D721Med (cell line): ENCODE results near the gene RAB6B.

ENCODE experiments used
- DNase-seq: peaks from one replicate; pipeline ENCODE4 v3.0.0; 2011; ENCODE audit warnings: low spot score; ENCODE audit not compliant: insufficient read length
- FAIRE-seq: peaks from 2 replicates; lab custom pipeline; 2011; peaks lifted over from hg19 to GRCh38; lab: Jason Lieb, UNC
- TF ChIP-seq, protein P1 (sequence below): IDR thresholded peaks from 2 replicates; pipeline ENCODE4 v1.5.1; 2012; ENCODE audit warnings: mild to moderate bottlenecking, control low read depth; ENCODE audit not compliant: insufficient read depth; ENCODE audit errors: missing control alignments

RAB6B gene

DNA sequence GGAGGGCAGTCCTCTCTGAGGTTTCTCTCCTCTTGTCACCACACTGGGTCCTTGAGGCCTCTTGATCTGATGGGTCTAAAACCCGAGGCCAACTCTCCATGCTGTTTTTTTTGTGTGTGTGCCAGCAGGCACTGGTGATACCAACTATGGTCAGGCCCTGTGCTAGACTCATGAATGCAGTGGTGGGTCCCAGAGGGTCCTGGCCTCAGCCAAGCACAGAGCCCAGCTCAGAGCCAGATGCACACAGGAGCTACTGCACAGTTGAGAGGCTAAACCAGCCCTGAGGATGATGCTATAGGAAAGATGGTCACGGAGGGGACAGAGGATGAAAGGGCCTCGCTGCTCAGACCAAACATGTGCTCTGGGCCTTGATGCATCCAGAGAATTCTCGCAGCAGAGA lies 33.5 kb downstream of the RAB6B start:
- no peak for FAIRE-seq

DNA sequence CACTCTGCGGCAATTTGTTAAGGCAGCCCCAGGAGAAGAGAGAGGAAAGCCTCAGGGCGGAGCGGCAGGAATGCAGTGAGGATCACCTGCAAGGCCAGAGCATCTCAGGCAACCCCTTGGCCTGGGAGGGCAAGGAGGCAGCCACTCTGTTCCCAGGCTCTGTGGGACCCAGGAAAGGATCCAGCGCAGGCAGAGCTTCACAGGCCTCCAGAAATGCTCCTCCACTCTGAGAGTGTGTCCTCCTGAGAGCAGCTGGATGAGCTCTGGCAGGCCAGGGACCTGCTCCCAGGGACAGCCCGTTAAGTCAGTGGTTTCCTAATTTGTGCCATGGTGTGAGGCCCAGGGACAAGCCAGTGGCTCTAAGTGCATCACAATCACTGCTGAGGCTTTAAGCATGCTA lies 35.2 kb downstream of the RAB6B start:
- DNase-seq (no peak), FAIRE-seq (no peak)

More for the DNA sequence above, 33.5 kb downstream of the RAB6B start:
- DNase-seq, result no peak
- TF ChIP-seq, protein P1, sequence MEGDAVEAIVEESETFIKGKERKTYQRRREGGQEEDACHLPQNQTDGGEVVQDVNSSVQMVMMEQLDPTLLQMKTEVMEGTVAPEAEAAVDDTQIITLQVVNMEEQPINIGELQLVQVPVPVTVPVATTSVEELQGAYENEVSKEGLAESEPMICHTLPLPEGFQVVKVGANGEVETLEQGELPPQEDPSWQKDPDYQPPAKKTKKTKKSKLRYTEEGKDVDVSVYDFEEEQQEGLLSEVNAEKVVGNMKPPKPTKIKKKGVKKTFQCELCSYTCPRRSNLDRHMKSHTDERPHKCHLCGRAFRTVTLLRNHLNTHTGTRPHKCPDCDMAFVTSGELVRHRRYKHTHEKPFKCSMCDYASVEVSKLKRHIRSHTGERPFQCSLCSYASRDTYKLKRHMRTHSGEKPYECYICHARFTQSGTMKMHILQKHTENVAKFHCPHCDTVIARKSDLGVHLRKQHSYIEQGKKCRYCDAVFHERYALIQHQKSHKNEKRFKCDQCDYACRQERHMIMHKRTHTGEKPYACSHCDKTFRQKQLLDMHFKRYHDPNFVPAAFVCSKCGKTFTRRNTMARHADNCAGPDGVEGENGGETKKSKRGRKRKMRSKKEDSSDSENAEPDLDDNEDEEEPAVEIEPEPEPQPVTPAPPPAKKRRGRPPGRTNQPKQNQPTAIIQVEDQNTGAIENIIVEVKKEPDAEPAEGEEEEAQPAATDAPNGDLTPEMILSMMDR, result no peak

DNA sequence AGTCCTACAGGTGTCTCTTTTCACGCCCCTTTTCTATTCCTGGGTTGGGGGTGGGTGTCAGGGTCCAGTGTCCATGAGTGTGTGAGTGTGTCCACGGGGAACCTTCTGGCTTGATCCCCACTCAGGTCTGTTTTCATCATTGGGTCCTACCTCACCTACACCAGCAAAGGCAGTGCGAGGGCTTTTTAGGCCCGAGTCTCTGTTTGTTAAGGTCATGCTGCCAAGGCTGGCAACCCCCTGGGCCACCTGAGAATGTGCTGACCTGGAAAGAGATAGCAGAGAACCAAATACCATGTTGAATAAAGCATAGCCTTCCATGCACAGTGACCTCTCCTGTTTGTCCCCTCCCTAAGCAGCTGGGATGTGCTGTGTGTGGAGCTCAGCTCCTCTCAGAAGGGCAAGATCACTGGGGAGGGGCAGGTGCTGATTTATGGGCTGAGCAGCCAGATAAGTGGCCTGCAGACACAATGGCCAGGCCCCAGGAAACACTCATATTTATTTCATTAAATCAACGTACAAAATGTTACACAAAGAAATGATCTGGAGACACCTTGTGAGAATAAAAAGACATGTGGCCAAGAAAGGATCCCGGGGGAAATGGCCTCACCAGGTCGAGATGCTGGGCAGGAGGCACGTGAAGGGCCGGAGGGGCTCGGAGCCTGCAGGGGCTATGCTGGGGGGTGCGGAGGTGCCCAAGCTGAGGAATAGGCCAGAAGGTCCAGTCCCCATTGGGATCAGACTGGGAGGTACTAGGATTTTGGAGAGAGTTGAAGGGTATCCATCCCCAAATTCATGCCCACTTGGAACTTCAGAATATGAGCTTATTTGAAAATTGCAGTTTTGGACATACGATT lies 36.1 kb downstream of the RAB6B start:
- FAIRE-seq, result no peak
- TF ChIP-seq, protein P1, result no peak
- no peak for DNase-seq

More for the DNA sequence above, 35.2 kb downstream of the RAB6B start:
- TF ChIP-seq, protein P1, result no peak

DNA sequence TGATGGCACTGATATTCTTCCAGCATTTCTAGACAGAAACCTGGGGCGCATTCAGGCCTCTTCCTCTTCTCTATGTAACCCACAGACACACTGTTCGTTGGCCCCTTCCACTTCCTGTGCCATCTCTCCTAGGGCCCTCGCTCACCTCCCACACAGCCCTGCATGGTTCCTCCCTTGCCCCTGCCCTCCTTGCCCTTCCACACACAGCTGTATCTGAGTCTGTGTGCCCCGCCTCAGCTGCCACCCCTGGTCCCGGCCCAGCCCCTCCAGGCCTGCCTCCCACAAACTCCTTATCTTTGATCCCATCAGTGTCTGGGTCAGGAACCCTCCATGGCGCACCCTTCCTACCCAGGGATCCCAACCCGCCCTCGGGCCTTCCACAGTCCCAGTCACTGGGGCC lies 37.9 kb downstream of the RAB6B start:
- DNase-seq, result no peak
- FAIRE-seq, result no peak
- TF ChIP-seq, protein P1, result no peak

DNA sequence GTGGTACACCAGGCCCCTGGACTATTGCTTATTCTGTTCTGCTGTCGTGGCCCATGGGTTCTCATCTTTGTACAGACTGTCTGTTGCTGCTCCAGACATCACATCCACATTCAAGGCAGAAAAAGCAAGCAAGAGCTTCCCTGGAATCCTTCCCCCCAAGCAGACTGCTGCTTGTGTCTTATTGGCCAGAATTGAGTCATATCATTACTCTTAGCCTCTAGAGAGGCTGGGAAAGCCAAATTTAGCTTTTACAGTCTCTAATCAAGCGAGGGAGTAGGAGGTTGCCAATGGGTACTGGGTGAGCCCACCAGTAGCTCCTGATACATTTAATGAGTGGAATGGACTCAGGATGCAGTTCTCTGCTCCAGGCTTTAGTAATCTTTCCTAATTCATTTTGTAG lies 39.4 kb downstream of the RAB6B start:
- TF ChIP-seq, protein P1, result no peak
- DNase-seq (no peak), FAIRE-seq (no peak)

DNA sequence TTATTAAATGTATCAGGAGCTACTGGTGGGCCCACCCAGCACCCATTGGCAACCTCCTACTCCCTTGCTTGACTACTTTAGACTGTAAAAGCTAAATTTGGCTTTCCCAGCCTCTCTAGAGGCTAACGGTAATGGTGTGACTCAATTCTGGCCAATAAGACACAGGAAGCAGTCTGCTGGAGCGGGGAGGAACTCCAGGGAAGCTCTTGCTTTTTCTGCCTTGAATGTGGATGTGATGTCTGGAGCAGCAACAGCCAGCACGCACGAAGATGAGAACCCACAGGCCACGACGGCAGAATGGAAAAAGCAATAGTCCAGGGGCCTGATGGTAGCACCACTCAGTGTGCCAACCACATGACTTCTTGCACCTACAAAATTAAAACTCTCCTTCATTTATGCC lies 39.9 kb downstream of the RAB6B start:
- TF ChIP-seq, protein P1, result no peak
- FAIRE-seq, result no peak
- DNase-seq, result no peak

DNA sequence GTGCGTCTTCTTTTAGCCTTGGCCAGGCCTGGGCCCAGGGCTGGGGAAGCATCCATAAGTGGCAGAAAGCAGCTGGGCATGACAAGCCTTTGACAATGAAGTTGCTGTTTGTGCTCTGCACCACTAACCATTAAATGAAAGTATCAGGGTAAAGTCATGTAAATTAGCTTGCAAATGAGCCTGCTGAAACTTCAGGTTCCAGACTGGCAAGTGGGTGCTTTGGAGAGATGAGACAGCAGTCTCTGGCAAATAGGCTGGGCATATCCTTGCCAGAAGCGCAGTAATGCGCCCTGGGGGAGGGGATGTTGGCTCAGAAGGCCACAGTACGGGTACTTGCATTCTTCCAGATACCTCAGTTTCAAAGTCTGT lies 40.7 kb downstream of the RAB6B start:
- TF ChIP-seq, protein P1, result no peak
- FAIRE-seq (no peak), DNase-seq (no peak)
